GM23248 (cell line): ENCODE data around the gene NMUR1. TPM values are rescaled to one million over a fixed set of nuclear protein-coding genes. Genes with fewer than 3 reads are reported as not detected.
A peak's percentile ranks its signal among the peaks of the same experiment; 100 is the strongest.

Experiments used
- DNase-seq: peaks from one replicate; pipeline ENCODE4 v3.0.0-alpha.2; 2015
- H2AFZ ChIP-seq: fragments of 200-600 bp; sonication (generic); 2 replicates; pipeline ENCODE4 v1.6.1; 2016; ENCODE audit warnings: antibody characterized with exemption
- H3F3A ChIP-seq: fragments of 200-600 bp; sonication (generic); 2 replicates; pipeline ENCODE4 v1.6.1; 2016; ENCODE audit warnings: mild to moderate bottlenecking, antibody characterized with exemption, mixed run types; ENCODE audit not compliant: insufficient read depth
- H3K27ac ChIP-seq: fragments of 200-600 bp; sonication (generic); 2 replicates; pipeline ENCODE4 v1.5.1; 2016; ENCODE audit warnings: mild to moderate bottlenecking
- H3K27me3 ChIP-seq: fragments of 200-600 bp; sonication (generic); replicated peaks from 2 replicates; pipeline ENCODE4 v1.6.1; 2016; ENCODE audit warnings: mild to moderate bottlenecking; ENCODE audit not compliant: insufficient read depth
- H3K36me3 ChIP-seq: fragments of 200-600 bp; sonication (generic); 2 replicates; pipeline ENCODE4 v1.6.1; 2016; ENCODE audit warnings: low read depth, mild to moderate bottlenecking
- H3K4me1 ChIP-seq: fragments of 200-600 bp; sonication (generic); 2 replicates; pipeline ENCODE4 v1.6.1; 2016; ENCODE audit warnings: mild to moderate bottlenecking; ENCODE audit not compliant: insufficient read depth
- H3K4me2 ChIP-seq: fragments of 200-600 bp; sonication (generic); one replicate; pipeline ENCODE4 v1.6.1; 2016; ENCODE audit warnings: mild to moderate bottlenecking; ENCODE audit not compliant: unreplicated experiment
- H3K4me3 ChIP-seq: fragments of 200-600 bp; sonication (generic); 2 replicates; pipeline ENCODE4 v1.5.1; 2016; ENCODE audit warnings: mild to moderate bottlenecking
- H3K79me2 ChIP-seq: fragments of 200-600 bp; sonication (generic); 2 replicates; pipeline ENCODE4 v1.6.1; 2016; ENCODE audit warnings: mild to moderate bottlenecking; ENCODE audit not compliant: insufficient read depth
- H3K9ac ChIP-seq: fragments of 200-600 bp; sonication (generic); 2 replicates; pipeline ENCODE4 v1.6.1; 2016; ENCODE audit warnings: mild to moderate bottlenecking
- H3K9me2 ChIP-seq: fragments of 200-600 bp; sonication (generic); 2 replicates; pipeline ENCODE4 v1.6.1; 2016; ENCODE audit warnings: mixed run types, mild to moderate bottlenecking, moderate library complexity; ENCODE audit not compliant: insufficient read depth
- H3K9me3 ChIP-seq: fragments of 200-600 bp; sonication (generic); one replicate; pipeline ENCODE4 v1.6.1; 2017; ENCODE audit warnings: low read depth
- H4K20me1 ChIP-seq: fragments of 200-600 bp; sonication (generic); 2 replicates; pipeline ENCODE4 v1.6.0; 2016; ENCODE audit not compliant: insufficient read depth
- EZH2 ChIP-seq: fragments of 200-600 bp; sonication (generic); IDR thresholded peaks from 2 replicates; pipeline ENCODE4 v1.6.1; 2018; ENCODE audit warnings: antibody characterized with exemption, mild to moderate bottlenecking; ENCODE audit not compliant: insufficient read depth, poor library complexity, severe bottlenecking
- EZH2phosphoT487 ChIP-seq: fragments of 200-600 bp; sonication (generic); IDR thresholded peaks from 2 replicates; pipeline ENCODE4 v1.6.1; 2018; ENCODE audit warnings: antibody characterized with exemption, moderate library complexity, mild to moderate bottlenecking, low read depth; ENCODE audit not compliant: insufficient read depth
- WGBS, 2 experiments: methylation state at CpG; one replicate each; pipeline ENCODE4 v1.1.6; 2015 to 2017; ENCODE audit warnings: low lambda C conversion rate in 2 of 2, low coverage in 1 of 2; ENCODE audit errors: missing lambda C conversion rate in 2 of 2; 5-methylcytosine and 5-hydroxymethylcytosine counted together
- in situ Hi-C: fragments of 300-500 bp; cut with MboI; formaldehyde crosslinking; loops from 2 replicates; pipeline ENCODE4 v1.15.0; 2020
- polyA plus RNA-seq: library from polyadenylated mRNA; unstranded; fragments of >200 nt; fragmentation: Nextera tagmentation; extraction: Ambion mirVana; gene quantifications from 2 replicates; pipeline ENCODE4 v1.2.1, GENCODE V29; 2016
- total RNA-seq: library from RNA; depleted of rRNA; stranded (reverse); fragments of >200 nt; shearing (Covaris generic); gene quantifications from 2 replicates; pipeline ENCODE4 v1.2.3, GENCODE V29; 2014

The NMUR1 gene
- total and polyA plus RNA-seq, 2 experiments from 2014 or later = not detected

GRCh38 chr2:231483398-231484329 is 46.6 kb downstream of the NMUR1 start:
- Histone ChIP-seq H3K27ac (peak overlapping the region; percentile 33), H2AFZ (peak overlapping the region; percentile 90), H3K79me2 (no peaks in the 10 kb centered on the region), H3K4me1 (no peaks in the 10 kb centered on the region), H4K20me1 (no peaks in the 10 kb centered on the region), H3K4me3 (peak overlapping the region; percentile 67), H3K9ac (peak overlapping the region; percentile 78), H3K9me3 (no peaks in the 10 kb centered on the region), H3F3A (no peaks in the 10 kb centered on the region), H3K4me2 (peak overlapping the region; percentile 65), H3K9me2 (no peaks in the 10 kb centered on the region), H3K36me3 (no peaks in the 10 kb centered on the region), H3K27me3 (no peaks in the 10 kb centered on the region)
- TF ChIP-seq EZH2phosphoT487 (no peak), EZH2 (no peak)
- peak; percentile 62 for DNase-seq
- in situ Hi-C loops = no loop called here
- 34 to 38% methylated on average over 37 to 64 of the region's 65 CpGs for WGBS, 2 experiments

GRCh38 chr2:231482806-231483391 is 47.3 kb downstream of the NMUR1 start:
- Histone ChIP-seq H3K9me3 (no peaks in the 10 kb centered on the region), H3K9me2 (no peaks in the 10 kb centered on the region), H3K9ac (peak overlapping the region; percentile 78), H4K20me1 (no peaks in the 10 kb centered on the region), H3K4me1 (no peaks in the 10 kb centered on the region), H2AFZ (peak overlapping the region; percentile 90), H3K36me3 (no peaks in the 10 kb centered on the region), H3K4me3 (peak overlapping the region; percentile 67), H3K79me2 (no peaks in the 10 kb centered on the region), H3K4me2 (peak overlapping the region; percentile 65), H3K27me3 (no peaks in the 10 kb centered on the region), H3K27ac (peak overlapping the region; percentile 33), H3F3A (no peaks in the 10 kb centered on the region)
- TF ChIP-seq EZH2 = no peak
- peak; percentile 88 for DNase-seq
- 15 to 16% methylated on average over 29 to 34 of the region's 36 CpGs for WGBS, 2 experiments
- in situ Hi-C loops = no loop called here

GRCh38 chr2:231480781-231481180 is 49.5 kb downstream of the NMUR1 start:
- in situ Hi-C loops = no loop called here
- no peak overlapping the region for H2AFZ ChIP-seq

GRCh38 chr2:231479455-231479854 is 50.8 kb downstream of the NMUR1 start:
- no peaks in the 10 kb centered on the region for H3K27me3 ChIP-seq
- no peak overlapping the region for H3K27ac ChIP-seq
- no peaks in the 10 kb centered on the region for H3K79me2 ChIP-seq

More at GRCh38 chr2:231480781-231481180, 49.5 kb downstream of the NMUR1 start:
- DNase-seq = no peak
- no peaks in the 10 kb centered on the region for H3K9me3 ChIP-seq
- no peak overlapping the region for H3K9ac ChIP-seq
- no peak overlapping the region for H3K4me2 ChIP-seq
- H3F3A ChIP-seq = no peaks in the 10 kb centered on the region
- no peaks in the 10 kb centered on the region for H3K9me2 ChIP-seq
- no peak overlapping the region for H3K4me3 ChIP-seq
- no peaks in the 10 kb centered on the region for H4K20me1 ChIP-seq
- H3K36me3 ChIP-seq = no peaks in the 10 kb centered on the region
- H3K27me3 ChIP-seq = no peaks in the 10 kb centered on the region
- H3K79me2 ChIP-seq = no peaks in the 10 kb centered on the region
- TF ChIP-seq EZH2phosphoT487 = no peak
- no peak for TF ChIP-seq EZH2
- H3K27ac ChIP-seq = no peak overlapping the region
- no peaks in the 10 kb centered on the region for H3K4me1 ChIP-seq
- WGBS, 2 experiments = 46 to 63% methylated on average over 2 to 3 of the region's 3 CpGs

More at GRCh38 chr2:231479455-231479854, 50.8 kb downstream of the NMUR1 start:
- Histone ChIP-seq H3K4me2 (no peak overlapping the region), H3K9me2 (no peaks in the 10 kb centered on the region), H2AFZ (no peak overlapping the region), H3F3A (no peaks in the 10 kb centered on the region), H3K4me3 (no peak overlapping the region), H3K36me3 (no peaks in the 10 kb centered on the region), H4K20me1 (no peaks in the 10 kb centered on the region), H3K9me3 (no peaks in the 10 kb centered on the region), H3K9ac (no peak overlapping the region), H3K4me1 (no peaks in the 10 kb centered on the region)
- no peak for DNase-seq
- in situ Hi-C loops = no loop called here
- no peak for TF ChIP-seq EZH2
- no peak for TF ChIP-seq EZH2phosphoT487
- 89 to 90% methylated on average over 9 of the region's 9 CpGs for WGBS, 2 experiments
